ENCODE measurements around the gene DNER. TPM values are rescaled to one million over a fixed set of nuclear protein-coding genes. Genes with fewer than 3 reads are reported as not detected.

DNER gene
- total and polyA plus RNA-seq, 2 experiments from 2014 or later: 0.39 to 0.65 TPM

GRCh38 chr2:229641676-229642075 lies 72.7 kb downstream of the DNER start:
- H3K36me3 ChIP-seq (ENCODE audit: low read depth): no peaks in the 10 kb centered on the region
- WGBS, 2 experiments (ENCODE audit: low coverage in 1 of 2, low lambda C conversion rate in 2 of 2, missing lambda C conversion rate in 2 of 2): 31 to 37% methylated on average over 3 of the region's 3 CpGs

DNA sequence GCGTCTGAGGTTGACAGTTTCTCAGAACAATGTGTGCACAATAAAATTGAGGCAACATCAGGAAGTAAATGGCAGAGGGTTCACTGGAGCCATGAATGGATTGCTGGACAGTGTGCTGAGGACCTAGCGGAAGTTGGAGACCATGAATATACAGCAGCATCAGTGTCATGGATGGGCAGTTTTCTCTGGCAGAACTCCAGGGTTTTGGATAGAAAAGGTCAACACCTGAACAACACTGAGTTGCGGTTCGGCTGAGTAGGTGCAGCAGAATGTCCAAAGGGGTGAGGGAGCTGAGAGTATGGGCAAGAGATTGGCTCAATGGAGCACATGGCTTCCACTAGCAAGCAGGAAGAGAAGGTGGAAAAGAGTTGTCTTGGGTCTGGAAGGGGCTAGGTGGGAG lies 73.7 kb downstream of the DNER start:
- no peak for DNase-seq
- Histone ChIP-seq H3K27me3 (replicated peaks; ENCODE audit: insufficient read depth) (no peaks in the 10 kb centered on the region), H2AFZ (no peak overlapping the region), H3K9ac (no peak overlapping the region), H3F3A (ENCODE audit: insufficient read depth) (no peaks in the 10 kb centered on the region), H3K36me3 (ENCODE audit: low read depth) (no peaks in the 10 kb centered on the region), H3K9me2 (ENCODE audit: insufficient read depth) (no peaks in the 10 kb centered on the region), H3K79me2 (ENCODE audit: insufficient read depth) (no peaks in the 10 kb centered on the region), H3K27ac (no peak overlapping the region), H3K9me3 (ENCODE audit: low read depth) (no peaks in the 10 kb centered on the region), H3K4me1 (ENCODE audit: insufficient read depth) (no peaks in the 10 kb centered on the region), H3K4me2 (ENCODE audit: unreplicated experiment) (no peak overlapping the region), H3K4me3 (no peak overlapping the region), H4K20me1 (ENCODE audit: insufficient read depth) (no peaks in the 10 kb centered on the region)
- TF ChIP-seq EZH2phosphoT487 (IDR thresholded peaks at IDR 0.05; ENCODE audit: insufficient read depth, low read depth): no peak
- no peak for TF ChIP-seq EZH2 (IDR thresholded peaks at IDR 0.05; ENCODE audit: insufficient read depth, poor library complexity, severe bottlenecking)
- 84% methylated on average over 4 of the region's 4 CpGs for WGBS, 2 experiments (ENCODE audit: low coverage in 1 of 2, low lambda C conversion rate in 2 of 2, missing lambda C conversion rate in 2 of 2)
- in situ Hi-C loops (cut with MboI): no loop called here

More at GRCh38 chr2:229641676-229642075, 72.7 kb downstream of the DNER start:
- no peaks in the 10 kb centered on the region for H3K79me2 ChIP-seq (ENCODE audit: insufficient read depth)
- no peak overlapping the region for H3K9ac ChIP-seq
- H3K4me2 ChIP-seq (ENCODE audit: unreplicated experiment): no peak overlapping the region
- H3K4me3 ChIP-seq: no peak overlapping the region
- H3K9me3 ChIP-seq (ENCODE audit: low read depth): no peaks in the 10 kb centered on the region
- H3F3A ChIP-seq (ENCODE audit: insufficient read depth): no peaks in the 10 kb centered on the region
- H2AFZ ChIP-seq: no peak overlapping the region
- in situ Hi-C loops (cut with MboI): no loop called here
- no peaks in the 10 kb centered on the region for H3K4me1 ChIP-seq (ENCODE audit: insufficient read depth)
- H4K20me1 ChIP-seq (ENCODE audit: insufficient read depth): no peaks in the 10 kb centered on the region
- no peak for DNase-seq
- no peaks in the 10 kb centered on the region for H3K27me3 ChIP-seq (replicated peaks; ENCODE audit: insufficient read depth)
- H3K27ac ChIP-seq: no peak overlapping the region
- H3K9me2 ChIP-seq (ENCODE audit: insufficient read depth): no peaks in the 10 kb centered on the region
- TF ChIP-seq EZH2 (IDR thresholded peaks at IDR 0.05; ENCODE audit: insufficient read depth, poor library complexity, severe bottlenecking) (no peak), EZH2phosphoT487 (IDR thresholded peaks at IDR 0.05; ENCODE audit: insufficient read depth, low read depth) (no peak)

DNA sequence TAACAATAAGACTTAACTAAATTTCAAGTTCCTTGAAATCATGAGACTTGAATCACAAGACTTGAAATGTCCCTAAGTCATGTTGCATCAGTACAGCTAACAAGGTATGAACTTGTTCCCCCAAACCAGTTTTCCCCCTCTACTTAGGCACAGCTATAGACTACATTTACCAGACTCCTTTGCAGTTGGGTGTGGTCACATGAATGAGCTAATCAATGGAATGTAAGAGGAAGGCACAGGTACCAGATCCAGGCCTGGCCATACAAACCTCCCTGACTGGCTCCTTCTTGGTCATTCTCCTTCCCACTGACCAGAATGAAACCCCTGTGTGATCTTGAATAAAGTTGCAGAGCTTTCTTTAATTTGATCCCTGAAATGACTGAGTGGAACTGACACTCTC lies 77.8 kb downstream of the DNER start:
- H3F3A ChIP-seq (ENCODE audit: insufficient read depth): no peaks in the 10 kb centered on the region
- no peak overlapping the region for H3K9ac ChIP-seq
- no peaks in the 10 kb centered on the region for H3K27me3 ChIP-seq (replicated peaks; ENCODE audit: insufficient read depth)
- H4K20me1 ChIP-seq (ENCODE audit: insufficient read depth): no peaks in the 10 kb centered on the region
- no peak overlapping the region for H3K4me3 ChIP-seq
- in situ Hi-C loops (cut with MboI): no loop called here
- no peaks in the 10 kb centered on the region for H3K9me3 ChIP-seq (ENCODE audit: low read depth)
- no peak for DNase-seq
- H3K27ac ChIP-seq: no peak overlapping the region
- TF ChIP-seq EZH2phosphoT487 (IDR thresholded peaks at IDR 0.05; ENCODE audit: insufficient read depth, low read depth): no peak
- TF ChIP-seq EZH2 (IDR thresholded peaks at IDR 0.05; ENCODE audit: insufficient read depth, poor library complexity, severe bottlenecking): no peak
- no peaks in the 10 kb centered on the region for H3K9me2 ChIP-seq (ENCODE audit: insufficient read depth)
- no peaks in the 10 kb centered on the region for H3K36me3 ChIP-seq (ENCODE audit: low read depth)
- H3K4me2 ChIP-seq (ENCODE audit: unreplicated experiment): no peak overlapping the region
- no peaks in the 10 kb centered on the region for H3K4me1 ChIP-seq (ENCODE audit: insufficient read depth)
- no peak overlapping the region for H2AFZ ChIP-seq
- no peaks in the 10 kb centered on the region for H3K79me2 ChIP-seq (ENCODE audit: insufficient read depth)

- Histone ChIP-seq H3K36me3 (ENCODE audit: low read depth) (no peaks in the 10 kb centered on the region), H3K27me3 (replicated peaks; ENCODE audit: insufficient read depth) (no peaks in the 10 kb centered on the region), H3K4me3 (no peak overlapping the region), H3K9ac (no peak overlapping the region), H3K27ac (no peak overlapping the region), H4K20me1 (ENCODE audit: insufficient read depth) (no peaks in the 10 kb centered on the region), H2AFZ (no peak overlapping the region), H3K4me2 (ENCODE audit: unreplicated experiment) (no peak overlapping the region), H3K79me2 (ENCODE audit: insufficient read depth) (no peaks in the 10 kb centered on the region), H3F3A (ENCODE audit: insufficient read depth) (no peaks in the 10 kb centered on the region), H3K4me1 (ENCODE audit: insufficient read depth) (no peaks in the 10 kb centered on the region), H3K9me3 (ENCODE audit: low read depth) (no peaks in the 10 kb centered on the region), H3K9me2 (ENCODE audit: insufficient read depth) (no peaks in the 10 kb centered on the region)
- DNase-seq: no peak
- no peak for TF ChIP-seq EZH2 (IDR thresholded peaks at IDR 0.05; ENCODE audit: insufficient read depth, poor library complexity, severe bottlenecking)
- no peak for TF ChIP-seq EZH2phosphoT487 (IDR thresholded peaks at IDR 0.05; ENCODE audit: insufficient read depth, low read depth)
- 14 to 24% methylated on average over 1 of the region's 1 CpG for WGBS, 2 experiments (ENCODE audit: low coverage in 1 of 2, low lambda C conversion rate in 2 of 2, missing lambda C conversion rate in 2 of 2)
- in situ Hi-C loops (cut with MboI): no loop called here
These were observed 79.0 kb downstream of the DNER start for GRCh38 chr2:229635371-229635680.

GRCh38 chr2:229634601-229635370 lies 79.6 kb downstream of the DNER start:
- TF ChIP-seq EZH2 (IDR thresholded peaks at IDR 0.05; ENCODE audit: insufficient read depth, poor library complexity, severe bottlenecking) (no peak), EZH2phosphoT487 (IDR thresholded peaks at IDR 0.05; ENCODE audit: insufficient read depth, low read depth) (no peak)
- H3K9me3 ChIP-seq (ENCODE audit: low read depth): no peaks in the 10 kb centered on the region
- H3K9ac ChIP-seq: no peak overlapping the region
- no peaks in the 10 kb centered on the region for H3F3A ChIP-seq (ENCODE audit: insufficient read depth)
- H3K9me2 ChIP-seq (ENCODE audit: insufficient read depth): no peaks in the 10 kb centered on the region
- H3K36me3 ChIP-seq (ENCODE audit: low read depth): no peaks in the 10 kb centered on the region
- no peaks in the 10 kb centered on the region for H3K79me2 ChIP-seq (ENCODE audit: insufficient read depth)
- 24 to 33% methylated on average over 9 of the region's 9 CpGs for WGBS, 2 experiments (ENCODE audit: low coverage in 1 of 2, low lambda C conversion rate in 2 of 2, missing lambda C conversion rate in 2 of 2)
- no peaks in the 10 kb centered on the region for H4K20me1 ChIP-seq (ENCODE audit: insufficient read depth)
- no peak overlapping the region for H2AFZ ChIP-seq
- H3K4me2 ChIP-seq (ENCODE audit: unreplicated experiment): no peak overlapping the region
- H3K4me1 ChIP-seq (ENCODE audit: insufficient read depth): no peaks in the 10 kb centered on the region
- no peak overlapping the region for H3K4me3 ChIP-seq
- in situ Hi-C loops (cut with MboI): no loop called here
- DNase-seq: no peak
- H3K27ac ChIP-seq: no peak overlapping the region
- no peaks in the 10 kb centered on the region for H3K27me3 ChIP-seq (replicated peaks; ENCODE audit: insufficient read depth)

Data from GM23248 (cell line).